NCI-H128 (cell line): ENCODE data around the gene SPATA21.

ENCODE experiments used
- DNase-seq: peaks from one replicate; lab custom pipeline; 2025; ENCODE audit not compliant: unreplicated experiment; lab: John Stamatoyannopoulos, UW

The SPATA21 gene

DNA sequence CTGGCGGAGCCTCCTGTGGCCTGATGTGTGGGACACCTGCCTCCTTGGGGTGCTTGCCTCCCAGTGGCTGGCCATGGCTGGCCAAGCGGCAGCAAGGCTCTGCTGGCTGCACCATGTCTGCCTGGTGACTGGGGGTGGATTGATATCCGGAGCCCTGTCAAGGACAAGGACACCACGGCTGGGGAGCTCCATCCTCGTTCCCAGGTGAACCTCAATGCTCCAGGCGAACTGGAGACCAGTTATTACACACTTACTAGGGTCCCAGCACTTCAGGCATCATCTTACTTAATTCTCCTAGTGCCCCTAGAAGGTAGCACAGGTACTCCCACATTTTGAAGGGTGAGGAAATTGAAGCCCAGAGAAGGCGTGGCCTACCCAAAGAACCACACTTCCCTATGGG lies 15.2 kb downstream of the SPATA21 start:
- no peak for DNase-seq

DNA sequence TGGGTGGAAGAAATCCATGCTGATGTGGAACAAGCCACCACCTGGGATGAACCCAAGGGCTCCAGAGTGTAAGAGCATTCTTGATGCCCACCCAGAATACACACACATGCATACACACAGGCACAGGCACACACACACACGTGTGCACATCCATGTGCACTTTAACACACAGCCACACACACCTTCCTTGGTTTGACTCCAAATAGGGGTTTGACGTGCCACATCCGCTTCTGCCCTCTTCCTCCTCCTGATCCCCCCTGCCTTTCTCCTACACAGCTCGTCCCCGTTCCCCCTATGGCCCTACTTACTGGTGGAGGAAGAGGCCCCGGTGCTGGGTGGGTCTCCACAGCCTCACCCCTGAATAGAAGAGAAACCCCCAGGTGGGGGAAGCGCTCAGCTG lies 16.0 kb downstream of the SPATA21 start:
- DNase-seq, result no peak

DNA sequence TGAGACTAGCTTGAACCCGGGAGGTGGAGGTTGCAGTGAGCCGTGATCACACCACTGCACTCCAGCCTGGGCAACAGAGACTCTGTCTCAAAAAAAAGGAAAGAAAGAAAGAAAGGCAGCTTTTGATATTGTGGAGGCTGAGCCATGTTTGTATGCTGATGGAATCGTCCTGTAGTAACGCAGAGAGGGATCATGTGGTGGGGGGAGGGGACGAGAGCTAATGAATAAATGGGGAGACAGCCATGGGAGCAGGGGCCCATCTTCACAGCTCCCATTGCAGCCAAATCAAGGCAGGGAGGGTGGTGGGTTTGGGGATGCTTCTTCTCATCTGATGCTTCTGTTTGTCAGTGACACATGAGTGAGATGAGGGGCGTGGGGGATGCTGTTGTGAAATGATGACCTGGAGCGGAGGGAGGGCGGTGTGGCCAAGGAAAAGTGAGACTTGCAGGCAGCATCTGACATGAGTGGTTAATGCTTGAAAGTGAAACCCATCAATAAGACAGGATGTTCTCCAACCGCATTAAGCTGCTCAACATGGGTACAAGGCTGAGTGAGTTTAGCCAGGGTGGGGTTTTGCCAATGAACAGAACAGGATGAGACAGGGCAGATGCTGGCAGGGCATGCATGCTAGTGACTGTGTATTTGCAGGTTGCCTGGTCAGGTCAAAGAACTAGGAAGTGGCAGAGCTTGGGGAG lies 16.7 kb downstream of the SPATA21 start:
- DNase-seq, result no peak

DNA sequence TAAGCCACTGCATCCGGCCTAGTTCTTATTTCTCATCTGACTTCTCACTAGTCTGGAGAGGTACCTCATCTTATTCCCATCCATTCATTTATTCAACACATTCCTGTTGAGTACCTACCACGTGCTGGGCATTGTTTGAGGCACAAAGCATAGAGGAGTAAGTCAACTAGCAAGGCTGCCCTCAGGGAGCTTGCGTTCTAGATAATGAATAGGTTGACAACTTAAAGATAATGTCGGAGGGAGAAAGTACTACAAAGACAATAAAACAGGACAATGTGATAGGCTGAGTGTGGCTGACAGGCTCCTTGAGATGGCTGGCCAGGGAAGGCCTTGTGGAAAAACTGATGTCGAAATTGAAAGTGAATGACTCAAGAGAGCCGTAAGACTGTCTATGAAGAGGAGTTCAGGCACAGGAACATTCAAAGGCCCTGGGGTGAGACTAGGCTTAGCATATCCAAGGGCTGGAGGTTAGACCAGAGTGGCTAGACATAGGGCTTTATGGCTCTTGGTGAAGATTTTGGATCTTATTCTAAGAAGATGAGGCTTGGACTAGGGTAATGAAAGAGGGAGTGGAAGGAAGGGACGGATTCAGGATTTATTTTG lies 18.3 kb downstream of the SPATA21 start:
- DNase-seq, result no peak

DNA sequence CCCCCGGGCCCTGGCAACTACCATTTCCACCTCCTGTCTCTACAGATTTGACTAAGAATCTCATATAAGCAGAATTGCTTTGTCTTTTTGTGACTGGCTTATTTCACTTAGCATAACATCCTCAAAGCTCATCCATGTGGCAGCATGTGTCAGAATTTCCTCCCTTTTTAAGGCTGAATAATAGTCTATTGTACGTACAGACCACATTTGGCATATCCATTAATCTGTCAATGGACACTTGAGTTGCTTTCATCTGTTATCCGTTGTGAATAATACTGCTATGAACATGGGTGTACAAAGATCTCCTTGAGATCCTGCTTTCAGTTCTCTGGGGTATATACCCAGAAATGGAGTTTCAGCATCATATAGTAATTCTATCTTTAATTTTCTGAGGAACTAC lies 24.0 kb downstream of the SPATA21 start:
- no peak for DNase-seq

DNA sequence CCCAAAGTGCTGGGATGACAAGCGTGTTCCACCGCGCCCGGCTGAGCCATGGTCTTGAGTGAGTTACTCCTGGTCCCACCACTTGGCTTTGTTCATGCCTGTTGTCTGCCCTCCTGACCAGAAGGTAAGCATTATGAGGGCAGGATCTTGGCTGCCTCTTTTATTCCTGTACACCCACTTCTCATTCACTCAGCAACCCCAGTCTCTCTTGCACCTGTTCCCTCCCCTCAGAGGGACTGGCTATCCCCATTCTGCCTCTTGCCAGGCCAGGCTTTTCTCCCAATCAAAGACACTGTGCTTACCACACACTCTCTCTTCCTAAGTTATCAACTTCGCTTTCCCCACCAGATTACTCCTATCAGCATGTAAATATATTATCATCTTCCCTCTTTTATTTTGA lies 26.4 kb downstream of the SPATA21 start:
- DNase-seq, result no peak

DNA sequence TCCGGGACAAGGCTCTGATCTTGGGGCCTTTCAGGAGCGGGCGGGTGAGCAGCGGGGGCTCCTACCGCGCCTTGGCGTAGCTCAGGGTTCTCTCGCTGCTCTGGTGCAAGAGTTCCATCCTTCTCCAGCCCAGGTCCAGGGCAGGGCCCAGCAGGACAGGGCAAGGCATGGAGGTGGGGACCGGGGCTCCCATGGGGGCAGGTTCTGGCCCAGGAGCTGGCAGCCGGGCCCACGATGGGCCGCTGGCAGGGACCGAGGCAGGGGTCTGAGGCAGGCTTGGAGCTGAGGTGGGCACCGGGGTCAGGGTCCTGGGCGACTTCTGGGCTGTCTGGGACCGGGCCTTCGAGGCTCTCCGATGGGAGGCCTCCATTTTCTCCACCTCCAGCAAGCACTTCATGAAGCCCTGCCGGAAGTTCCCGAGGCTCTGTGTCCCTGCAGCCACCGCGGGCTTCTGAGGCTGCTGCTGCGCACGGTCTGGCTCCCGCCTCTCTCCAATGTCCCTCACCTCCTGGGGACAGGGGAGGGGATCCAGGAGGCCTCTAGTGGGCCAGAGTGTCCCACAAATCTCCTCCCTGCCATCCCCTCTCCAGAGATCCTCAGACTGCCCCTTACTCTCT lies 27.6 kb downstream of the SPATA21 start:
- no peak for DNase-seq

DNA sequence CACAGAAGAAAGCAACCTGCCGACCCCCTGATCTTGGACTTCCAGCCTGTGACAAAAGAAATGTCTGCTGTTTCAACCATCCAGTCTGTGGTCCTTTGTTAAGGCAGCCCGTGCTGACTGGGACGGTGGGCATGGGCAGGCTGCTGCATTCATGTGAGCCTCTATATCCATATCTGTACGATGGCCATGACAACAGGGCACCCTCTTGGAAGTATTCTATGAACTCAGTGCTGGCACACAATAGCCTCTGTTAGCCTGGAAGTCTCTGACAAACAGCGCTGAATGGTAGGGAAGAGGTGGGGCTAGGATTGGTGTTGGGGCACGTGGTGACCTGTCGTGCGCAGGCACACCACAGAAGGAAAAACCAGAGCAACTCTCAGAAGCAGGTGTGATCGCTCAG lies 30.4 kb downstream of the SPATA21 start:
- no peak for DNase-seq

DNA sequence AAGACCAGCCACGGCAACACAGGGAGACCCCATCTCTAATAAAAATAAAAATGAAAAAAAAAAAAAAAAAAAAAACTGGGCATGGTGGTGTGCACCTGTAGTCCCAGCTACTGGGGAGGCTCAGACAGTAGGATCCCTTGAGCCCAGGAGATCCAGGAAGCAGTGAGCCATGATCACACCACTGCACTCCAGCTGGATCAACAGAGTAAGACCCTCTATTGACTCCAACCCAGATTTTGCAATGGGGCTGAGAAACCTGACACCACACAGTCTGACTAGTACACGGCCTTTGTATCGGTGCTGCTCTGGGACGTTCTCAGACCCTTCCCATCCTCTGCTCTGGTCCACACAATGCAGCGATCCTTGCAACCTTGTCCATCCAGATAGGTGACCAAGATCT lies 31.8 kb downstream of the SPATA21 start:
- no peak for DNase-seq

DNA sequence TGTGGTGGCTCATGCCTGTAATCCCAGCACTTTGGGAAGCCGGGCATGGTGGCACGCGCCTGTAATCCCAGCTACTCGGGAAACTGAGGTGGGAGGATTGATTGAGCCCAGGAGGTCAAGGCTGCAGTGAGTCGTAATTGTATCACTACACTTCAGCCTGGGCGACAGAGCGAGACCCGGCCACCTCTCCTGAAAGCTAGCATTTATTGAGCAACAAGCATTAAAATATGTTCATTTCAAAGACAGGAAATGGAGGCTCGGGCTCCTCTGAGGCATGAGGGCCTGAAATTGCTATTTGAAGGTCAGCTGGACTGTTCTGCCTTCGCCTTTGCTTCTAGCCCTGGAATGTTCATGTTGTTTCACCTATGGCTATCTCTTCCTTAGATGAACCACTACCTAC lies 34.5 kb downstream of the SPATA21 start:
- no peak for DNase-seq

DNA sequence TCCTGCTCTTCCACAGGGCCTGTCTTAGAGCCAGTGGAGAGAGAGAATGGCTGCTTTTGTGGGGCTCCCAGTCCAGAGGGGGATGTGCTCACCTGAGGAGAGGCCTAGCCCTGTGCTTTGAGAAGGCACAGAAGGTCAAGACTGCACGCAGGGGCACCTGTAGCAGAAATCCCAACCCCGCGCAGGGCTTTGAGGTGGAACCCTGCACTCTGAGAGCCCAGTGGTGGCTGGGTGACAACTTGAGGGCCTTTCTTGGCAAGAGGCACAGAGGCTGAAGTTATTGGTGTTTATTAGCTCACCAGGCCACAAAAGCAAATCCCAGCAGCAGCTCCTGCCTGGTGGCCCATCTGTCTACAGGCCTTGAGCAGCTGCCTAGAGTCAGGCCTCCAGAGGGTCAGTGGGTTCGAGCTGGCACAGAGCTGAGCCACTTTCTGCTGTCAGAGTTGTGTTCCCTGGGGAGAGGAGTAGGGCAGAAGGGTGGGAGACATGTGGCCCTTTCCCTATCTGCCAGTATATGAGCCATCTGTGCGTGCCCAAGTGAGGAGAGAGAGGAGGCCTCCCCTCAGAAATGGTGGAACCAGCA lies 38.8 kb downstream of the SPATA21 start:
- DNase-seq, result no peak

DNA sequence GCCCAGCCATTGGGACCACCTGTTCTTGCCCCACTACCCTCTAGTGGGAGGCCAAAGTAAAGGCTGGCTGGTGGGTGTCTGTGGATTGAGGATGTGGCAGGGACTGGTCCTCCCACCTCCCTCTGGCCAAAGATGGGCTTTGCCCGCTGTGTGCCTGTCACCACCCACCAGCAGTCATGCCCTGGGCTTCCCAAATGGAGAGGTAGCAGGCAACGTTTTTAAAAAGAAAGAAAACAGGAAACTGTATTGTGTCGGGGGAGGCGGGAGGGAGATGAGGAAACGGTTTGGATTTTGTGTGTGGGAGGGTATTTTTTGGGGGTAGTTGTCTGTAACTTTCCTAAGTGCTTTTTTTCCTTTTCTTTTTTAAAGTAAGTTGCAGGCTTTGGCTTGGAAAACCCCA lies 40.1 kb downstream of the SPATA21 start:
- no peak for DNase-seq

DNA sequence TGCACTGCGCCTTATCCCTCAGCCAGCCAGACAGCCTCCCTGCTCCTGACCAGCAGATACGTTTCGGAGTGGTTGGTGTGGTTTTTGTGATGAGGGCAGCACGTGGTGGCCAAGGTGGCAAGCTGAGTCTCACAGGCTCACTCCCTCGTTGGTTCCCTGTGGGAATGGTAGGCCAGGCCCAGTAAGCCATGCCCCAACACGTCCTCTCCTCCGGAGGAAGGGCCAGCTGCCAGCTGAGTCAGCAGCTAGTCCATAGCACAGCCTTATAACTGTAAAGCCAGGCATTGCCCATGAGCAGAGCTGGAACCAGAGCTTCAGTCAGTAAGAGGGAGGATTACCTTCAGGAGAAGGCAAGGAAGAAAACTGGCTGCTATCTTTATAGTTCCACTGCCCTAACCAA lies 40.6 kb downstream of the SPATA21 start:
- no peak for DNase-seq

DNA sequence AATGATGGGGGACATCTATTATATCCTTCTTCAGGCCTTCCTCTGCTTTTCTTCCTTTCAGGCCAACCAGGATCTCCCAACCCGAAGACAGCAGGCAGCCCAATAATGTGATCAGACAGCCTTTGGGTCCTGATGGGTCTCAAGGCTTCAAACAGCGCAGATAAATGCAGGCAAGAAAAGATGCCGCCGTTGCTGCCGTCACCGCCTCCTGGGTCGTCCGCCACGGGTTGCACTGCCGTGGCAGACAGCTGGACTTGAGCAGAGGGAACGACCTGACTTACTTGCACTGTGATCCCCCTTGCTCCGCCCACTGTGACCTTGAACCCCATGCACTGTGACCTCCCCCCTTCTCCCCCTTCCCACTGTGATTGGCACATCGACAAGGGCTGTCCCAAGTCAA lies 42.2 kb downstream of the SPATA21 start:
- no peak for DNase-seq

DNA sequence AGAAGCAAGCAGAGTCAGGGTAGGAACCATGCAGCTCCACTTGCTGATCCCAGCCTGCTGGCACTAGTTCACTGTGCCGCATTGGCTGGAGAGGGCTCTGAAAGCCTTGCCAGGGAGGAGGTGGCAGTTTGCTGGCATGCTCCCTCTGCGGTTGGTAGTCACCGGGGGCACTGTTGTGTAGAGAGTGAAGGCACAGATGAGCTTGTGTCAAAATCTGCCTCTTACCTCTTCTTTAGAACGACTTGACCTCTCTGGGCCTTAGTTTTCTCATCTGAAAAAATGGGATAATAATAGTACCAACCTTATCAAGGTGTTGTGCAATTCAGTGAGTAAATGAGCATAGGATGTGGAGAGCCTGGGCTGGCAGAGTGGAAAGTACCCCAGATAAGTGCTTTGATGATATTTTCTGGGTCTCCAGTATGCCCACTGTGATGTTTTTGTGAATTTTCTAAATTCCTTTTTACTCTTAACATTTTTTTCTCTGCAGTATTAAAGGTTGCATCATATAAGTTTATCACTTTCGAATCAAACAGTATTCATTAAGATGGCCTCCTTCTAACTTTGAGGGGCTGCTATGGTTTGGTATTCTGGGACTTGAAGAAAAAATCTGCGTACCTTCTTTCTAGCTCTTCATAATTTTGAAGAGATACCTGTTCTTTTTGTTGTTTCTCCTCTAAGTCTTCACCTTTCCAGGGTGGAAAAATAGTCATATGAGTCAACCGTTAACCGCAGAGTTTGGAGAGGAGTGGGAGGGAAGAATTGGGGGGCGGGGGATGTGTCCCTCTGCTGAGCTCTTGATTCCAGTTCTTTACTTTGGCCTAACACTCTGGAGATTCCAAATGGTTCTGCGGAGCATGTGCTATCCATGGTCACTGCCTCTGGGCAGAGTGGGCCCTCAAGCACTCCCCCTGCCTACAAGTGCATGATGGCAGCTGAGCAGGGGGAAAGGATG lies 43.4 kb downstream of the SPATA21 start:
- no peak for DNase-seq

DNA sequence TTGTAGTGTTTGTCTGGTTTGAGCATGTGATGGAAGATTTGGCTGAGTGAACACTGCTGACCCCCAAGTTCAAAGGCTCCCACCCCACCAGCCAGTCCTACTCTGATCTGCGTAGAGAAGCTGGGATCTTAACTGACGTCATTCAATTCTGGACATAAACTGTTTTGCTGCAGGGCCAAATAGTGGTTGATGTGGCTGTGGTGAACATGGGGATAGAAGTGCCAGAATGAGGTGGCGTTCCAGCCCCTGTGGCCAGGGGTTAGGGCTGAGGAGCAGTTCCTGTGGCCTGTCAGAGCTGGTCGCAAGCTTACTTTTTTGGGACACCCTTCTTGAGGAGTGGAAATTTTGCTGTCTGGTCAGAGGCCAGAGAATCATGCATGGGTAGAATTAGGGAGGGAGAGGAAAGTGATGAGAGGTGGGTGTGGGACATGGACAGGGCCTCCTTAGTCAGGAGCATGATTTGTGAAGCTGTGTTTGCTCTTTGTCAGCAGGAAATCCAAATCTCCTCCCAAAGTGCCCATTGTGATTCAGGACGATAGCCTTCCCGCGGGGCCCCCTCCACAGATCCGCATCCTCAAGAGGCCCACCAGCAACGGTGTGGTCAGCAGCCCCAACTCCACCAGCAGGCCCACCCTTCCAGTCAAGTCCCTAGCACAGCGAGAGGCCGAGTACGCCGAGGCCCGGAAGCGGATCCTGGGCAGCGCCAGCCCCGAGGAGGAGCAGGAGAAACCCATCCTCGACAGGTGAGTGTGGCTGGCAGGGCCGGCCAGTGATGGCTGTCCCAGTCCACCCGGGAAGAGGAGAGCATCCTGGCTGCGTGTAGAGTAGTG lies 44.3 kb downstream of the SPATA21 start:
- DNase-seq, result no peak

DNA sequence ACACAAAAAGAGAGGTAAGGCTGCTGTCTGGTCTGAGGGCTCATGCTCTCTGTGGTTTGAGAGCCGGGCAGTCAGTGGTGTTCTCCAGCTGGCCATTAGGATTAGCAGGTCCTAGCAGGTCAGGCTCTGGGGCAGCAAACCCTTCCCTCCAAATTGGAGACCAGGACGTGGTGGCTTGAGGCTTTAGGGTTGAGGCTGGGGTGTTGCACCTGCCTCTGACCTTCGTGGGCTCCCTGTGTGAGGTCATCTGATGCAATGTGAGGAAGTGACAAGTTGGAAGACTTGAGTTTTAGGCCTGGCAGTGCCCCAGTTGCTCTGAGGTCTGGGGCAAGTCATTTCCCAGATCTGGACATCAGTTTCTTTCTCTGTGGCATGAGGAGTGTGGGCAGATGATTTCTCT lies 45.8 kb downstream of the SPATA21 start:
- DNase-seq, result no peak

DNA sequence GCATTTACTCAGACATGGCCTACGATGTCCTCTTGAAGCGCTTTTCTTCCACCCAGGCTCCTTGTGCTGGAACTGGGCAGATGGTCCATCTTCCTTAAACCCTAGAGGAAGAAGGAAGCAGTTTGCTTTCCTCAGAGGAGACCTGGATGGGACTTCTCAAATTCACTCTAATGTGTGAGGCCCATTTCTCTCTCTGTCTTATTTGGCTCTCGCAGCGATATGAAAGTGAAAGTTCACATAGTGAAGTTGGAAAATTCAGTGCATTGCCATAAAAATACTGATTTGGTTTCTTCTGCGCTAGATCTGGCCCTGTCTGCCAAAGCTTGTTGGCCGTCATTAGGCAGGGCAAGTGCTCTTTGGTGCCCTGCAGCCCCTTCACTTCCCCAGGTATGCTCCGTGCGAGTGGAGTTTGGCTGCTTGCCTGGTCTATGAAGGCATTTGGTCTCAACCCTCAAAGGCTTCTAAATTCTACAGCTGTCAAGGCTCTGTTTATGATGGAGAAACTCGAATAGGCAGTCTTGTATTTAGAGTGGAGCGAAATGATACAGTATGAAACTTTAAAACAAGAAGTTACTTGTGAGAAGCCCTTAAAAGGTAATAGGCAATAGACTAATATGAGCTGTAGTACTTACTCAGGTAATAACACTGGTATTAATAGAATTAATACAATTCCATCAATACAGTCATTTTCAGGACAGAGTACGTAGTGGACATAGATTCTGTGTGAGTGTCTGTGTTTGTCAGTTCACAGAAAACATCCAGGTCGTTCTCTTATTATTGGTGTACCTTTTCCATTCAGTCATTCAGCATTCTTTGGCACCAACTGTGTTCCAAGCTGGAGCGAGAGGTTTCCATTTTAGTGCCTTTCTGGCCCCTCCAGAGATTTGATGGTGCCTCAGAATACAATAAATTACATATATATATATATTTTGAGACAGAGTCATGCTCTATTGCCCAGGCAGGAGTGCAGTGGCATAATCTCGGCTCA lies 49.7 kb downstream of the SPATA21 start:
- no peak for DNase-seq

DNA sequence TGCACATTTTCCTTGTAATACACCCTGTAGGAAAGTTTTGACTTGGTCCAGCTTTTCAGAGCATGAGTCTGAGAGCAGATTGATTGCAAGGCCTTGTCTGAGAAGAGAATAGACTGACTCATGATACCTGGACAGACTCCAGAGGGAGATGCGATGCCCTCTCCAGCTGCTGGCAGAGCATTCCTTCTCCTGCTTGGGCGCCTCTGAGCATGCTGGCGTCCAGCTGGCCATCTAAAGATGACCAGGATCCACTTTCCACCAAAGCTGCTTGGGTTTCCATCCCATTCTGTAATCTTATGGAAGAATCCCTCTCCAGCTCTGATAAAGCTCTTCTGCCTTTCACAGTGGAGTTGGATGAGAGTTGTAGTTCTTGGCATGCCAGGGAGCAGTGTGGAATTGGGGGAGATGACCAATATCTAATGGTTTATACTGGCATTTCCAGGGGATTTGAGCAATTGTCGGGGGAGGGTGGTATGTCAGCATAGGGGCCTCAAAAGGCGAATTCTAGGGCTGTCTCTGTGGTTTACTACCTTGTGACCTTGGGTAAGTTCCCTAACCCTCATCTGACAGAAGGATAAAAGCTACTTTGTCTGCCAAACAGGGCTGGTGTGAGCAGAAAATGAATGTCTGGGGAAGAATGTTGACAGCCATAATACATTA lies 50.6 kb downstream of the SPATA21 start:
- DNase-seq, result no peak
